Esophagus mucosa (tissue), 1 donor: ENCODE results near the gene GAS2L1. TPM values are rescaled to one million over a fixed set of nuclear protein-coding genes. Genes with fewer than 3 reads are reported as not detected.
"Not testable (repeated sequence)": the region's sequence is repeated elsewhere in the genome, so short reads cannot be mapped to it uniquely, and the experiment has no call there.

ENCODE experiments used
- ATAC-seq: fragments of 200-7000 bp; cut with Tn5 transposase; one replicate; pipeline ENCODE4 v1.9.1; 2020
- total RNA-seq: library from RNA; stranded (reverse); gene quantifications from one replicate; pipeline ENCODE4 v1.2.4, GENCODE V29; 2023
- donor health status: DM: yes; HTN: yes; CAD: no.

GAS2L1 gene
- total RNA-seq, 1 donor from 2014 or later = 27.7 TPM

DNA sequence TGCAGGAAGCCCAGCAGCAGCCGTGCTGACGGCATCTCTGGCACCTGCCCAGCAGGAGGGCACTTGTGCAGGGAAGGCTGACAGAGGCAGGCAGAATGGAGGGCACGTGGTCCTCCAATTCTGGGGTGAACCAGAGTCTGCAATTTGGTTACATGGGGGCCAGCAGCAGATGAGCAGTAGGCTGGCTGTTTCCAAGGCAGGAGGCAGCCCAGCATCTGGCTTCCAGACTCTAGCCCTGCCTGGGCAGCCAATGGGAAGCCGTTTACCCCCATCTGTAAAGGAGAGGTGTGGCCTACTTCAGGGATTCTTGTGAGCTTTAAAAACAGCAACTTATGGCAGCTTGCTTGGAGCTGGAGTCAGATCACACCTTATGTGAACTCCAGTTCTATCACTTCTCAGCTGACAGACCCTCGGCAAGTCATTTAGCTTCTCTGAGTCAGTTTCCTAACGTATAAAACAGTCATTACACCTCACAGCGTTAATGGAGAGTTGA lies 36.9 kb downstream of the GAS2L1 start:
- no peak for ATAC-seq

DNA sequence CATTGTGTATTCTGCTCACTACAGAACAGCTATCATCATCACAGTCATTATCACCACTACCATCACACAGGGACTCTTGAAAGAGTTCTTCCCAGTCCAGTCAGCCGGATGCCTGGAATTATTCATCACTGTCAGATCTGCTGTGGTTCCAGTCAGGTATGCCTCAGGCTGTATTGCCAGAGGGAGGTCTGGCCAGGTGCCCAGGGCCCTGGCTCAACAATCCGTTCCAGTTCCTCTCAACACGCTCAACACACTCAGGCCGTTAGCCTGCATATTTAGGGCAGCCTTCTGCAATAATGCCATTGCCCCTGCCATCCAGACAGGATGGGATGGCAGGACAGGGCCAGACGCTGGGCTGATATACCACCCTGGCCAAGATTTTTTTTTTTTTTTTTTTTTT lies 37.7 kb downstream of the GAS2L1 start:
- peak; percentile 34 for ATAC-seq

DNA sequence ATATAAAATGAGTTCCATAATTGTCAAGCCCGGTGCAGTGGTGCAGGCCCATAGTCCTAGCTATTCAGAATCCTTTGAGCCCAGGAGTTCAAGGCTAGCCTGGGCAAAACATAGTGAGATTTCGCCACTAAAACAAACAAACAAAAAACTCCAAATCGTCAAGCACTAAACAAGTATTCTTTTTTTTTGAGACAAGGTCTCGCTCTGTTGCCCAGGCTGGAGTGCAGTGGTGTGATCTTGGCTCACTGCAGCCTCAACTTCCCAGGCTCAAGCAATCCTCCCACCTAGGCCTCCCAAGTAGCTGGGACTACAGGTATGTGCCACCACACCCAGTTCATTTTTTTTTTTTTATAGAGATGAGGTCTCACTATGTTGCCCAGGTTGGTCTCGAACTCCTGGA lies 38.4 kb downstream of the GAS2L1 start:
- not testable (repeated sequence) for ATAC-seq

DNA sequence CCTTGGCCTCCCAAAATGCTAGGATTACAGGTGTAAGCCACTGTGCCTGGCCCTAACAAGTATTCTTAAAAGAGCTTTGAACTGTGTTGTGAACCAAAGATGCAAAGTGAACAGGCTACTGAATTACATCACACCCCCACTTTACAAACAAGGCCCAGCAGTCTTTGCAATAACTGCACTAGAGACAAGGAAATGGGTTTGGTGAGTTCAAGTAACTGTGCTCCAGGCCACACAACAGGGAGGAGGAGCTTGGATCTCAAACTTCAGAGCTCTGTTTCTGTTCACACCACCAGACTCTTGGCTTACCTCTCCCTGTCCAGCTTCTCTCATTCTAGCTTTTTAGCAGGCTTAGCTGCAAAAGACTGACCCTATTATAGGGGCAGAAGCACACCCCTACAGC lies 39.5 kb downstream of the GAS2L1 start:
- ATAC-seq = no peak

DNA sequence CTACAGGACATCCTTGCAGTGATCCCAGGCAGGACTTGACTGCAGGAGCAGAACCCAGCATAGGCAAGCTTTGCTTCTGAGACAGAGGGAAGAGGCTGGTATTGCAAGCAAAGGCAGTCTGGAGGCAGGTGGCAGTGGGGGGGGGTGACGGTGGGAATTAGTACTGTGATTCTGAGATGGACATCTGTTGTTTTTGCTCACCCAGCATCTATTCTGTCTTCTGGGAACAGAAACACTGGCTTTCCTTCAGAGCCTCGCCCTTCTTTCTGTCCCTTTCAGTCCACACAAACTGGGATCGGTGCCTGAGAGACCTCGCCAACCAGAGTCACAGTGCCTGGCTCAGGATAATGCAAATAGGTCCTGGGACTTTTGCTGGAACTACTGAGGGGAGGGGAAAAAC lies 40.2 kb downstream of the GAS2L1 start:
- no peak for ATAC-seq

DNA sequence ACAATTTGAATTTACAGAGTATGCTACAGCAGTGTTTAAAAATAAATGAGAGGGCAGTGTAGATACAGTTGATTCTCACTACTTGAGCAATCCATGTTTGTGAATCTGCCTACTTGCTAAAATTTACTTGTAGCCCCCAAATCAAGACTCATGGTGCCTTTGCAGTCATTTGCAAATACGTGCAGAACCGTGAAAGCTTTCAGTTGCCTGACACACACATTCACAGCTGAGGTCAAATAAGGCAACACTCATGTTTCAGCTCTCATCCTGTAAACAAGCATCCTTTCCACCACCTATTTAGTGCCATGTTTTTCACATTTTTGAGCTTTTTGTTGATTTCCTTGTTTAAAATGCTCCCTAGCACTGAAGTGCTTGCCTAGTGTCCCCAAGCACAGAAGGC lies 41.6 kb downstream of the GAS2L1 start:
- no peak for ATAC-seq

GRCh38 chr22:29348956-29349355 lies 42.5 kb downstream of the GAS2L1 start:
- ATAC-seq = peak; percentile 69

GRCh38 chr22:29351042-29351441 lies 44.6 kb downstream of the GAS2L1 start:
- ATAC-seq = no peak

- no peak for ATAC-seq
These were observed 45.4 kb downstream of the GAS2L1 start for GRCh38 chr22:29351891-29352290.

GRCh38 chr22:29352778-29353177 lies 46.3 kb downstream of the GAS2L1 start:
- no peak for ATAC-seq

GRCh38 chr22:29353286-29353685 lies 46.8 kb downstream of the GAS2L1 start:
- no peak for ATAC-seq

DNA sequence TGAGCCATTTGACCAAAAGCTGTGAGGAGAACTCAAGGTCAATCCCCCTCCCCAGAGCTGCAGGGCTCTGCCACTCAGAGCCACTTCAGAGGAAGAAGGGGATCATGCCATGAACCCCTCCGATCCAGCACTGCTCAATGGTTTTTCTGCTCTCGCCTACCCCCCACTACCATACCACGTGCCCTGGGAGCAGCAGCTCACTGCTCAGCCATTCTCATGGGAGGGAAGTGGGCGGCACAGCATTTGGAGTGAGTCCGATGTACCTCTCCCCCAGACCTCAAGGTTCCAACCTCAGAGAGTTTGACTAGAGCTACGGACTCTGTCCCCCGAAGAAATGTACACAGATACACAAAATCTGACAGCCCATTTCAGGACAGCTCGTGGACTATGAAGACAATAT lies 47.4 kb downstream of the GAS2L1 start:
- ATAC-seq = no peak

GRCh38 chr22:29357193-29357890 lies 50.9 kb downstream of the GAS2L1 start:
- not testable (repeated sequence) for ATAC-seq

DNA sequence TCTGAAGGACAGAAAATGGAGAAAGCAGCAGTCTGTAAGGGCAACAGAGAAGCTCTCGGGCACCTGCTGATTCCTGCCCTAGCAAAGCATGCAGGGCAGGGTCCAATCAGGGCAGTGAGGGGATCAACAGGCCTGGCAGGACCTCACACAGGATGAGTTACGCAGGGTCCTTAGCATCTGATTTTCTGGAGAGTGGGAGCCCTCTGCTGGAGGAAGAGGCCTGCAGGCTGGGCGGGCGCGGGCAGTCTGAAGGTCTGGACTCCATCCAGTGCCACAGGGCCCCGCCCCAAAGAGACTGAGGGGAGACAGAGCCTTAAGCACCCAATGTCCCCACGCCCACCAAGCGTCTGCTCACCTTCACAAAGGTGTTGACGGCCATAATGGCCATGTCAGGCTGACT lies 53.0 kb downstream of the GAS2L1 start:
- ATAC-seq = peak; percentile 30

Other genes with a start within 250 kb of the GAS2L1 start
- not detected for gene C22orf31, start 244.8 kb upstream of the GAS2L1 start, total RNA-seq
- gene KREMEN1, start 233.6 kb upstream of the GAS2L1 start, total RNA-seq = 72.9 TPM
- 0.84 TPM for gene EMID1, start 100.8 kb upstream of the GAS2L1 start, total RNA-seq
- 10.4 TPM for gene RHBDD3, start 38.7 kb upstream of the GAS2L1 start, total RNA-seq
- 127 TPM for gene EWSR1, start 38.4 kb upstream of the GAS2L1 start, total RNA-seq
- 0.88 TPM for gene RASL10A, start 9.0 kb downstream of the GAS2L1 start, total RNA-seq
- 80.8 TPM for gene AP1B1, start 81.9 kb downstream of the GAS2L1 start, total RNA-seq
- not detected for gene RFPL1, start 131.9 kb downstream of the GAS2L1 start, total RNA-seq
- gene NEFH, start 173.6 kb downstream of the GAS2L1 start, total RNA-seq = not detected
- gene THOC5, start 247.1 kb downstream of the GAS2L1 start, total RNA-seq = 30.1 TPM